H9 (cell line): Measurements from ENCODE around the gene SHANK3. TPM values are rescaled to one million over a fixed set of nuclear protein-coding genes. Genes with fewer than 3 reads are reported as not detected.

Experiments
- DNase-seq: peaks from one replicate; pipeline ENCODE4 v3.0.0-alpha.2; 2017
- H2AFZ ChIP-seq: one replicate; pipeline ENCODE4 v1.6.1; 2013; ENCODE audit warnings: mild to moderate bottlenecking, low read length, control low read depth, moderate library complexity
- H2AK5ac ChIP-seq: 2 replicates; pipeline ENCODE4 v1.6.1; 2013; ENCODE audit warnings: low read length, control low read depth, mixed read lengths; ENCODE audit not compliant: insufficient read length
- H2BK120ac ChIP-seq: one replicate; pipeline ENCODE4 v1.6.1; 2013; ENCODE audit warnings: low read depth, mild to moderate bottlenecking, low read length, control low read depth, inconsistent platforms; ENCODE audit not compliant: poor library complexity, severe bottlenecking
- H2BK12ac ChIP-seq: 2 replicates; pipeline ENCODE4 v1.6.1; 2013; ENCODE audit warnings: low read length, control low read depth, mixed read lengths, low read depth; ENCODE audit not compliant: insufficient read length
- H2BK15ac ChIP-seq: 2 replicates; pipeline ENCODE4 v1.6.1; 2013; ENCODE audit warnings: low read depth, low read length, control low read depth
- H2BK20ac ChIP-seq: one replicate; pipeline ENCODE4 v1.6.1; 2013; ENCODE audit warnings: low read depth, mild to moderate bottlenecking, low read length, control low read depth, inconsistent platforms; ENCODE audit not compliant: poor library complexity, severe bottlenecking
- H2BK5ac ChIP-seq: 2 replicates; pipeline ENCODE4 v1.6.1; 2013; ENCODE audit warnings: low read length, control low read depth, mixed read lengths; ENCODE audit not compliant: insufficient read length
- H3K14ac ChIP-seq: 2 replicates; pipeline ENCODE4 v1.6.1; 2013; ENCODE audit warnings: low read length, control low read depth; ENCODE audit not compliant: insufficient read depth
- H3K18ac ChIP-seq: 2 replicates; pipeline ENCODE4 v1.6.1; 2013; ENCODE audit warnings: low read depth, mild to moderate bottlenecking, mixed read lengths, low read length, control low read depth; ENCODE audit not compliant: insufficient read length
- H3K23ac ChIP-seq: 2 replicates; pipeline ENCODE4 v1.6.1; 2013; ENCODE audit warnings: low read length, control low read depth, mixed read lengths, low read depth; ENCODE audit not compliant: insufficient read length
- H3K23me2 ChIP-seq: 2 replicates; pipeline ENCODE4 v1.6.1; 2013; ENCODE audit warnings: low read depth, mild to moderate bottlenecking, mixed read lengths, low read length, control low read depth; ENCODE audit not compliant: insufficient read length, poor library complexity, severe bottlenecking
- H3K27ac ChIP-seq: 2 replicates; pipeline ENCODE4 v1.5.1; 2013; ENCODE audit warnings: low read length, control low read depth, mixed read lengths, low read depth; ENCODE audit not compliant: insufficient read length
- H3K27me3 ChIP-seq: 2 replicates; pipeline ENCODE4 v1.6.1; 2013; ENCODE audit warnings: low read length, control low read depth, inconsistent platforms; ENCODE audit not compliant: insufficient read depth
- H3K4ac ChIP-seq: 2 replicates; pipeline ENCODE4 v1.6.1; 2013; ENCODE audit warnings: low read depth, mild to moderate bottlenecking, control low read depth, inconsistent platforms, low read length, moderate library complexity
- H3K4me1 ChIP-seq: 2 replicates; pipeline ENCODE4 v1.6.1; 2013; ENCODE audit warnings: low read length, control low read depth, inconsistent platforms; ENCODE audit not compliant: insufficient read depth
- H3K4me2 ChIP-seq: 2 replicates; pipeline ENCODE4 v1.6.1; 2013; ENCODE audit warnings: low read length, control low read depth, mixed read lengths; ENCODE audit not compliant: insufficient read length, insufficient read depth
- H3K56ac ChIP-seq: 2 replicates; pipeline ENCODE4 v1.6.1; 2013; ENCODE audit warnings: low read depth, mild to moderate bottlenecking, mixed read lengths, low read length, control low read depth; ENCODE audit not compliant: insufficient read length
- H3K79me1 ChIP-seq: 2 replicates; pipeline ENCODE4 v1.6.1; 2013; ENCODE audit warnings: low read depth, mild to moderate bottlenecking, moderate library complexity, low read length, control low read depth, inconsistent platforms; ENCODE audit not compliant: insufficient read depth, poor library complexity, severe bottlenecking
- H3K79me2 ChIP-seq: 2 replicates; pipeline ENCODE4 v1.6.1; 2013; ENCODE audit warnings: low read length, control low read depth, inconsistent platforms; ENCODE audit not compliant: insufficient read depth
- H3K9ac ChIP-seq: 2 replicates; pipeline ENCODE4 v1.6.1; 2013; ENCODE audit warnings: low read length, control low read depth, mixed read lengths; ENCODE audit not compliant: insufficient read length; ENCODE audit errors: extremely low read depth
- H3K9me3 ChIP-seq: one replicate; pipeline ENCODE4 v1.6.1; 2013; ENCODE audit warnings: low read depth, low read length, inconsistent platforms; ENCODE audit not compliant: control insufficient read depth
- H3T11ph ChIP-seq: one replicate; pipeline ENCODE4 v1.6.1; 2013; ENCODE audit warnings: mild to moderate bottlenecking, low read length, control low read depth, inconsistent platforms
- H4K20me1 ChIP-seq: one replicate; pipeline ENCODE4 v1.6.1; 2013; ENCODE audit not compliant: control insufficient read depth, insufficient read length, insufficient read depth
- H4K5ac ChIP-seq: 2 replicates; pipeline ENCODE4 v1.6.1; 2013; ENCODE audit warnings: low read depth, mild to moderate bottlenecking, mixed read lengths, low read length, control low read depth; ENCODE audit not compliant: insufficient read length
- H4K8ac ChIP-seq: replicated peaks from 2 replicates; pipeline ENCODE4 v1.6.1; 2013; ENCODE audit warnings: low read length, control low read depth, mixed read lengths, low read depth; ENCODE audit not compliant: insufficient read length
- H4K91ac ChIP-seq: 2 replicates; pipeline ENCODE4 v1.6.1; 2013; ENCODE audit warnings: low read depth, mild to moderate bottlenecking, moderate library complexity, mixed read lengths, low read length, control low read depth; ENCODE audit not compliant: insufficient read length
- H3K27ac Mint-ChIP-seq, 3 experiments: 2 replicates in 2 of 3; 3 replicates in 1 of 3; pipeline ENCODE4 v1.8.0; 2020 to 2021; ENCODE audit warnings: mixed read lengths in 3 of 3, mild to moderate bottlenecking in 1 of 3, moderate library complexity in 1 of 3
- H3K27me3 Mint-ChIP-seq: 2 replicates; pipeline ENCODE4 v1.8.0; 2021; ENCODE audit warnings: low read depth, mild to moderate bottlenecking, moderate library complexity, mixed read lengths
- H3K36me3 Mint-ChIP-seq, 3 experiments: 2 replicates in 2 of 3; 3 replicates in 1 of 3; pipeline ENCODE4 v1.8.0; 2020 to 2021; ENCODE audit warnings: low read depth in 3 of 3, mixed read lengths in 3 of 3; ENCODE audit not compliant: insufficient read depth in 1 of 3
- H3K4me1 Mint-ChIP-seq, 2 experiments: 2 replicates each; pipeline ENCODE4 v1.8.0; 2020; ENCODE audit warnings: mixed read lengths in 2 of 2
- H3K4me3 Mint-ChIP-seq, 2 experiments: 2 replicates in 1 of 2; 3 replicates in 1 of 2; pipeline ENCODE4 v1.8.0; 2020 to 2021; ENCODE audit warnings: mild to moderate bottlenecking in 2 of 2, mixed read lengths in 2 of 2, moderate library complexity in 1 of 2
- H3K9me3 Mint-ChIP-seq, 2 experiments: 2 replicates in 1 of 2; 3 replicates in 1 of 2; pipeline ENCODE4 v1.8.0; 2020; ENCODE audit warnings: mild to moderate bottlenecking in 2 of 2, mixed read lengths in 2 of 2, moderate library complexity in 1 of 2
- CTCF ChIP-seq: fragments of 200-600 bp; sonication (generic); conservative IDR thresholded peaks from 3 replicates; pipeline ENCODE4 v1.8.0; 2021; ENCODE audit warnings: antibody characterized with exemption, mild to moderate bottlenecking
- WGBS: extraction: QIAGEN DNeasy Blood & Tissue Kit; methylation state at CpG from one replicate; pipeline ENCODE4 v1.1.7; 2013; ENCODE audit warnings: missing lambda C conversion rate, low lambda C conversion rate, mixed read lengths; ENCODE audit not compliant: insufficient read length; ENCODE audit errors: extremely low coverage; 5-methylcytosine and 5-hydroxymethylcytosine counted together
- total RNA-seq: library from RNA; stranded (reverse); gene quantifications from 2 replicates; pipeline ENCODE4 v1.2.1, GENCODE V29; 2021

SHANK3 gene
- total RNA-seq, 1 experiment from 2014 or later: 8.7 TPM

DNA sequence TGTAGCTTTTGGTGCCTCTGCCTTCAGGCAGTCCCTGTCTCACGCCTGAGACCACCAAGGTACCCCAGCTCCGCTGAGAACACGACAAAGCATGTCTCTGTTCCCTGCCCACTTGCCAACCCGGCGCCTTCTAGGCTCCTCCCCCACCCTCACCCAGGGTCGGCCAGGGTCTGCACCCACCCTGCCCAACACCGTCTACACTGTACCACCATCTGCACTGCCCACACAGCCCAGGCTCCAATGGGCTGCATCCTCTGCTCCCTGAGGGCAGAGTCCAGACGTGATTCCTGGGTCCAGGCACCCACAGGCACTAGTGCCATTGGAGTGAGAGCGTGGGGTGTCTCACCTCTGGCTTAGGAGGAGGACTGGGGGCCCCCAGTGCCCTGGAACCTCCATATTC lies 42.6 kb downstream of the SHANK3 start:
- TF ChIP-seq CTCF: no peak
- H2BK20ac ChIP-seq: no peak overlapping the region
- H3K14ac ChIP-seq: no peak overlapping the region
- H3K36me3 Mint-ChIP-seq: peaks cover 0 to 4% (median 4%) of the 10 kb centered on the region in 3 experiments; a peak in 3 of 7 replicates
- H4K5ac ChIP-seq: no peak overlapping the region
- no peaks in the 10 kb centered on the region; a peak in 1 of 5 replicates for H3K9me3 Mint-ChIP-seq
- H3K4me3 Mint-ChIP-seq: no peak overlapping the region
- no peak overlapping the region for H4K91ac ChIP-seq
- H3K79me2 ChIP-seq: no peaks in the 10 kb centered on the region
- peaks cover 19% of the 10 kb centered on the region; the same call in 1 of the 2 replicates for H3K27me3 ChIP-seq
- no peak overlapping the region for H3K23ac ChIP-seq
- no peak overlapping the region for H4K8ac ChIP-seq
- H3K27me3 Mint-ChIP-seq: peaks cover 45% of the 10 kb centered on the region
- H3K56ac ChIP-seq: no peak overlapping the region
- no peak overlapping the region for H3K18ac ChIP-seq
- no peak overlapping the region for H3K27ac ChIP-seq
- no peaks in the 10 kb centered on the region for H3K79me1 ChIP-seq
- H3K4ac ChIP-seq: no peak overlapping the region
- H2BK12ac ChIP-seq: no peak overlapping the region
- peaks cover 0 to 5% of the 10 kb centered on the region in 2 experiments; a peak in 1 of 4 replicates for H3K4me1 Mint-ChIP-seq
- no peak overlapping the region for H3K27ac Mint-ChIP-seq
- H3K4me2 ChIP-seq: no peak overlapping the region
- no peaks in the 10 kb centered on the region for H3K9me3 ChIP-seq
- H2BK120ac ChIP-seq: no peak overlapping the region
- H2BK5ac ChIP-seq: no peak overlapping the region
- no peak overlapping the region for H3T11ph ChIP-seq
- no peaks in the 10 kb centered on the region for H3K4me1 ChIP-seq
- H4K20me1 ChIP-seq: no peaks in the 10 kb centered on the region
- H2BK15ac ChIP-seq: no peak overlapping the region
- no peak overlapping the region for H2AK5ac ChIP-seq
- no peak overlapping the region for H2AFZ ChIP-seq
- H3K9ac ChIP-seq: no peak overlapping the region
- no peak for DNase-seq
- no CpG with 5 or more reads among the region's 9 CpGs for WGBS
- H3K23me2 ChIP-seq: peaks cover 5% of the 10 kb centered on the region
